GM19397 (cell line): ENCODE measurements around the gene CEP295NL.
"Not testable (repeated sequence)": the region's sequence is repeated elsewhere in the genome, so short reads cannot be mapped to it uniquely, and the experiment has no call there.

Experiments used
- ATAC-seq: cut with Tn5 transposase; IDR thresholded peaks from one replicate; pipeline ENCODE4 v1.9.1; 2021; ENCODE audit warnings: mild to moderate bottlenecking, moderate library complexity; ENCODE audit not compliant: unreplicated experiment

CEP295NL gene

DNA sequence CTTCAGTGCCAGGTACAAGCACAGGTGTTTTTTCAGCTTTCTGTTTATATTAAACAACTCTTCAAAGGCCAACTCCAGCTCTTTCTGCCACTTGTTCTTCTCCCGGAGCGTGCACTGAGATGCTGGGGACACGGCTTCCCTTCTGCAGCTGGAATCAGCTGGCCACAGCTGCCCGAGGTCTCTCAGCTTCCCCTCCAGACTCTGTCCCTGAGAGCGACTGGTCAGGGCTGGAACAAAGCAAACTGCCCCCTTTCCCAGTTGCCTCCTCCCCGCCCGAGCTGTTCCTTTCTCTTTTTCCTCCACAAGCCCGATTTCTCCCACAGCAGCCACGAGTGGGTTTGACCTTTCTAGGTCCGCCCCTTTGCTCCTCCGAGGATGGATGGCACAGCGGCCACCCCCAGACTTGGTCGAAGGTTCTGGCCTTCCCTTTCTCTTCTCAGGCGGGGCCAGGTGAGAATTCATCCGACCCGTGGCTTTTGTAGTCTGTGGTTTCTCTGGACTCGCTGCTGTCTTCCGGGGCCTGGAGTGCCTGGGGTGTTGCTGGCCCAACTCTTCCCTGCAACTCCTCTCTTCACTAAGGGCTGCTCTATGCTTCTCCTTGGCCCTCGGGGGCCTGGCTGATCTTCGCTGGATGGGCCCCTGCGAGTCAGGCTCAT, 11.5 kb downstream of the CEP295NL start:
- ATAC-seq: no peak

DNA sequence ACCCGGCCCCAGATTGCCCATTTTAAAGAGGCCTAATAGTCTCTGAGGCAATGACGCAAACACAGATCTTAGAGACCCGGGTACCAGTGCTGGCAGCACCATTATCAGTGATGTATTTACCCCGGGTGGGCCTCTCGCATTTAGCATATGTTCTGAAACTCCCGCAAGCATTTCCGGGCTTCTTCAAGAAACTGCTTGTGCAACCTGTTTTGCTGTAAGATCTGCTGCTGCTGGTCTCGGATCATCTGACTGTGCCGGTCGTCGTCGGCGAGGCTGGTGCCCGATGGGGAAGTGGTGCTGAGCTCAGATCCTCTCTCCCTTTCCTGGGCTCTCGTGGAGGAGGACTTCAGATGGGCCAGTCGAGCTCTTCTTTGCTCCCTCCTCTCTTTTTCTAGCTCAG, 12.5 kb downstream of the CEP295NL start:
- ATAC-seq: peak; percentile 56

DNA sequence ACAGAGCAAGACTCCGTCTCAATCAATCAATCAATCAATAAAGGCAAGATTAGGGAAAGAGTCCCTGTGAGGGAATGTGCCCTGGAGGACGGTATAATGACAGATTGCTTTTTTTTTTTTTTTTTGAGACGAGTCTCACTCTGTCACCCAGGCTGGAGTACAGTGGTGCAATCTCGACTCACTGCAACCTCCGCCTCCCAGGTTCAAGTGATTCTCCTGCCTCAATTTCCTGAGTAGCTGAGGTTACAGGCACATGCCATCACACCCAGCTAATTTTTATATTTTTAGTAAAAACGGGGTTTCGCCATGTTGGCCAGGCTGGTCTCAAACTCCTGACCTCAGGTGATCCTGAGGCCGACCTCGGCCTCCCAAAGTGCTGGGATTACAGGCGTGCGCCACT, 12.9 kb downstream of the CEP295NL start:
- ATAC-seq: not testable (repeated sequence)

DNA sequence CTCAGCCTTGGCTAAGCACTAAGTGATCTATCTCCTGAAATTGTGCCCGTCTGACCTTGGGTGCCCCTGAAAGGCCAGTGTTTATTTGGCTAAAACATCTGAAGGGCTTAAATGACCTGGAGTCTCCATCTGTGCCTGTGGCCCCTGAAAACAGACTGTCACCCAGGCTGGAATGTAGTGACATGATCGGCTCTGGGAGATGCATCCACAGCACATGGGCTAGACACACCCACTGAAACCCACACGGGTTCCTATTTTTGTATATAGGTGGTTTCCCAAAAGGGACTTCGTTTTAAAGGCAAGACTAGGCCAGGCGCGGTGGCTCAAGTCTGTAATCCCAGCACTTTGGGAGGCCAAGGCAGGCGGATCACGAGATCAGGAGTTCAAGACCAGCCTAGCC, 13.5 kb downstream of the CEP295NL start:
- no peak for ATAC-seq

DNA sequence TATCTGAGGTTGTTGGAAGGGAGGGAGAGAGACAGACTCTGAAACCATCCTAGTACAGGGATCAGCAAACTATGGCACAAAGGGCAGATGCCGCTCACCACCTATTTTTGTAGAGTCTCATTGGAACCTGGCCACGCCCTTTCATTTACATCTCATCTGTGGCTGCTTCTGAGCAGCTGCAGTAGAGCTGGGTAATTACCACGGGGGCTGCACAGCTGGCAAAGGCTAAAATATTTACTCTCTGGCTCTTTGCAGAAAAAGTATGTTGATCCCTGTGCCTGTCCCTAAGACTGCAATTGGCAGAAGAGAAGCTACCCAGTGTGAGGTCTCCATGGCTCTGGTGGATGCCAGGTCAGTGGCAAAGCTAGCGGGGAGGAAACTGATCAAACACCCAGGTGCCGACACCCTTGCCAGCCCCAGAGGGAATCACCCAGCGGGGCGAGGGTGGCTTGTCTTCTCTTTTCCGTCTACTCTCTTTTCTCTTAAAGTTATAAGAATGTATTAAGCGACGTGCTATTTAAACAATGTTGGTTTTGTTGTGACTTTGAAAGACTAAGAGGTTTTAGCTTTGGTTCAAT, 14.0 kb downstream of the CEP295NL start:
- ATAC-seq: no peak

DNA sequence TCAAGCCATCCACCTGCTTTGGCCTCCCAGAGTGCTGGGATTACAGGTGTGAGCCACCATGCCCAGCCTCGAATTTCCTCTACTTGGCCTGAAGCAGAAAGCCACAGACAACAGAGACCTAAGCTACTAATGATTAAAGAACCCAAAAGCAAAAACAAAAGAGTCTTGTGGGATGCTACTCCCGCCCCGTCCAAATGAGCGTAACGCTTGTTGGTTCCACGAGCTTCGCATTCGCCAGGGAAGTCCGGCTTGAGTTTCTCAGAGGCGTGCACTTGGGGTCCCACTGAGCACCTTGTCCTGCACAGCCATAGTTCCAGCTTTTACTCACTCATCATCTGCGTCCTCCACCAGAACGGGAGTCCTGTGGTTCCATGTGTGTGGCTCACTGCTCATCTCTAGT, 16.0 kb downstream of the CEP295NL start:
- ATAC-seq: no peak

DNA sequence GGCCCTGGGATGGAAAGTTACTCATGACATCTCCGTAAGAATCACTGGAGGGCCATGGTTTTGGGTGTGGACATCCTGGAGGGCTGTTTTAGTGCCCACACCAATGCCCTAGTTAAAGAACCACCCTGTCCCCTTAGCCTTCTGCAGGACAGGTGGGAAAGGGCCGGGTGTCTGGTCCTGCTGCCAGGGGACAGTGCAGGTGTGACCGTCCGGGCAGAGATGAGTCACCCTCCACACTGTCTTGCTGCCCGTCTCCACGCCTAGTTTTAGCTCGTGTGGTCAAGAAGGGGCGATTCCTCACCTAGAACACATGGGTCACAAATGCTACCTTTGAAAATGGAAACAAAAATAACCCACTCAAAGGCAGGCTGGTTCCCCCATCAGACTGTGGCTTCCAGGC, 17.0 kb downstream of the CEP295NL start:
- ATAC-seq: no peak

DNA sequence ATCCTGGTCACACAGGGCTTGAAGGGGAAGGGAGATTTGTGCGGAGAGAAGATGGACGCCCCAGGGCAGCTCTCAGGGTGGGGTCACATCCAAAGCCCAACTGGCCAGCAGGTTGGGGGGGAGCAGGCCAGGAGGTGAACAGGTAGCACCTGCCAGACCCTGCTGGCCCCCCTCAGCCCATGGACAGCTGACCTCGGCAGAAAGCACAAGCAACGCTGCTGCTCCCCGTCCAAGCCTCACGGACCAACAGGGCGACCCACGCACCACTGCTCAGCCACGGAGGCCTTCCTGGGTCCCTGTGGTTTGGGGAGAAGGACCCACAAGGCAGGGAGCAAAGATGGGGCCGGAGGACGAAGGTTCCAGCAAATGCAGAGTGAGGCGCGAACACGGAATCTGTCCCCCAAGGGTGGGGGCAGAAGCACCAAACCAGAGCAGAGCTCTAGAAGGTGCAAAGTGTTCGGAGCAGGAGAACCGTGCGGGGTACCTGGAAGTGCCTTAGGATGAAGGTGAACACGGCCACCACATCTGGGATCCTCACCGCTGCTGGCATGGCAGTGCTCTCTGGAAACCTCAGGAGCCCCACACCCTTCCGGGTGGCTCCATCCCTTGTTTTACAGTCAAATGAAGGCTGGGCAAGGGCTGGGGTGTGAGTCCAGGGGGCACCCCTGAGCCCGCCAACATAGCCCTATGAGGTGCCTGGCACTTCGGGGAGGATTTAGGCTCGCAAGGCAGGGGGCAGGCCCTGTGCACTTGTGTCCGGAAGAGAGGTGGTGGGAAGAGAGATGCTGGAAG, 17.9 kb downstream of the CEP295NL start:
- no peak for ATAC-seq

DNA sequence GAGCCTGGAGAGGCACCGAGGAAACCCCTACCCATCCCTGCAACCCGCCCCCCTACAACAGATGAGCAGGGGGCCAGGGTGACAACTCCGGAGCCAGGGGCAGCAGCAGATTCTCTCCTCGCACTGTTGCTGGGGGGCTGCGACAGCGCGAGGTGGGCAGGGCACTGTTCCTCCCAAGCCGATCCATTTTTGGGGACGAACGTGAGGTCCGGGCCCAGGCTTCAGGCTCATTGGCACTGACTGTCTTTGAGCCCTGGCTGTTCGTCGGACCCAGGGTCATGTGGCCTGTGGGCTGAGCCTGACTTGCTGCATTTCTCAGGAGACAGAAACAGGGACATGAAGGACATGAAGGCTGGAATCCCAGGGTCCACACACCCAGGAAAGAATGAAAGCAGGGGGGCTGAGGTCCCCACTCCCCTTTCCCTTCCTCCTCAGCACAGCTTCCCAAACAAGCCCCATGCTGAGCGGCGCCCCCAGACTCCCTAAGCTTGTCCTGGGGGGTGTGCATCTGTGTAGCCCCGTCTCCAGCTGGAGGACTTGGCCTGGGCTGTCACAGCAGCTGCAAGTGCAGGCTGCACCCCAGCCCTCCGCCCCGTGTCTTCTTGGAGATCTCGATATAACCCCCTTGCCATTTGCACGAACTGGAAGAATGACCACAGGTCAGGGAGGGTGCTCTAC, 18.7 kb downstream of the CEP295NL start:
- no peak for ATAC-seq

DNA sequence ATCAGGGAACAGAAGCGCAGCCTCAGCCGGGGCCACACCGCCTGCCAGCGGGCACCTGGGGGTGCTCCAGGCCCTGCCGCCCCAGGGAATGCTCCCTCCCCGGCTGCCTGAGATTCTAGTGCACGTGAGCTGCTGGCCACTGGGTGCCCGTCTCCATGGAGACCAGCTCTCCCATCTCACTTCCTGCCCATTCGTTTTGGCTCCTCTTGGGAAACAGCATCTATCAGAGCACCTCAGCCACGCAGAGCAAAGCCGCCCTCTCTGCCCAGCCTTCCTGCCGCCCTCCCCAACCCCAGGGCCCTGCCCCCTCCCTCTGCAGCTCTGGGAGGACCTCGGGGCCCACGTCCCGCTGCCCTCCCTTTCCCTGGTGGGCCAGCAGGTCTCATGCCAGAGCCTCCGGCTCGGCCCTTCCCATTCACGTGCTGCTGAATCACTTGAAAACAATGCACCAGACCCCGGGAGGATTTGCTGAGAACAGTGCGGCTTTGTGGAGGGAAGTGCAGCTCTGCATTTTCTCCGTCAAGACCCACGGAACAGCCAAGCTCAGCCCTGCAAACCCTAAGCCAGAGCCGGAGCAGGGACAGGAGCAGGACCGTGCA, 19.4 kb downstream of the CEP295NL start:
- no peak for ATAC-seq

DNA sequence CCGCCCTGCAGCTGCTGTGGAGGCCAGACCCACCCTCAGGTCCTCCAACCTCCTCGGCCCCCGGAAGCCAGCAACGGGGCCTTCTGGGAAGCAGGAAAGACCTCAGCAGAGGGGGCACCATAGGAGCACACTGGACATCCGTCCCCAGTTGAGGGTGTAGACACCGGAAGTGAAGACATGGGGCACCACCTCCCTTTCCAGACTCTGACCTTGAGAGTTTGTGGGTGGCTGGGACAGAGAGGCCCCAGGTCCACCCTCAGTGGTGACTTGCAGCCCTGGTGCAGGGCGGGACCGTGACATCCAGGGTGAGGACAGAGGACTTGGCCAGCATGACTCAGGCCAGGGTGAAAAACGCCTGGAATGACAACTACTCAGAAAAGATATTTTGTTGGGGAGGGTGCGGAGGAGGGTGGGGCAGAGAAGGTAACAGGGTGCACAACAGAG, 19.9 kb downstream of the CEP295NL start:
- no peak for ATAC-seq

DNA sequence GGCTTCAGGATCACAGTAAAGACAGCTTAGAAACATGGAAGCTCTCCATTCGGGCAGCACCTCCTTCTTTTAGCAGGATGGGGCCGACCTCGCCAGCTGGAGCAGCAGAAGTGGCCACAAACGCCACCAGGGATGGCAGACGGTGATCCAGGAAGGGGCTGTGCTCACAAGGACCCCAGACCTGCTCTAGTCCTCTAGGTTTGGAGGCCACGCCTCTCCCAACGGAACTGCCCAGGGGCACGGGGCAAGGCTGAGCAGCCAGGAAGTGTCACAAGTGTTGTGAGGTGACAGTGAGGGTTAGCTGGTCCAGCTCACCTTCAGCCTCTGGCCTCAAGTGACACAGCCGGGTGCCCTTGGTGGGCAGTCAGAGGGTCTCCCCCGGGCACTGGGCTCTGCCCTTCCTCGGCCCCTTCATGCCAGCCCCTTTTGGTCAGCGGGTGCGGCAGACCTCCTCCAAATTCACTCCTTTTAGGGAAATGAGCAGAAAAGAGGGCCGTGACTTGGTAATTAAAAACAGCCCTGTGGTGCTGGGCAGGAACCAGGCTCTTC, 20.4 kb downstream of the CEP295NL start:
- no peak for ATAC-seq

DNA sequence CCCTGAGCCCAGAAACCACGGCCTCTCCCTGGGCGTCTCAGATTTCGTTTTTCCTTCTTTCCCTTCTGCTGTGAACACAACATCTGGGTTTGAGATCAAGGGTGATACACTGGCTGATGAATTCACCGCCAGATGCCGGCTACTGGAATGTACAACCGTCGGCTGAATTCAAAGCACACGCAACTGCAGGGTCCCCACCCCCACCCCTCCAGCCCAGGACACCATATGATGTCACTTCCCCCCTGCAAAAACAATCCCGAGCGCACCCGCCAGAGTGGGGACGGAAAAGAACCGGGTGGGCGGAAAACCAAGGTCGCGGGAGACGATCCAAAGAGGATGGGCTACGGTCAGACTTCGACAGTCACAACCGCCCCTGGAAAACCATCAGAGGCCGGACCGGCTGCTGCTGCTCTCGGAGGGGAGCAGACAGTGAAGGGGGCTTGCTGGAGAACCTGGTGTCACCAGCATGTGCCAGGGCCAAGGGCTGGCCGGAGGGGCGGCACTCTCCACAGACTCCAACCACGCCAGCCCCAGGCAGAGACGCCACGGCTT, 23.3 kb downstream of the CEP295NL start:
- no peak for ATAC-seq

DNA sequence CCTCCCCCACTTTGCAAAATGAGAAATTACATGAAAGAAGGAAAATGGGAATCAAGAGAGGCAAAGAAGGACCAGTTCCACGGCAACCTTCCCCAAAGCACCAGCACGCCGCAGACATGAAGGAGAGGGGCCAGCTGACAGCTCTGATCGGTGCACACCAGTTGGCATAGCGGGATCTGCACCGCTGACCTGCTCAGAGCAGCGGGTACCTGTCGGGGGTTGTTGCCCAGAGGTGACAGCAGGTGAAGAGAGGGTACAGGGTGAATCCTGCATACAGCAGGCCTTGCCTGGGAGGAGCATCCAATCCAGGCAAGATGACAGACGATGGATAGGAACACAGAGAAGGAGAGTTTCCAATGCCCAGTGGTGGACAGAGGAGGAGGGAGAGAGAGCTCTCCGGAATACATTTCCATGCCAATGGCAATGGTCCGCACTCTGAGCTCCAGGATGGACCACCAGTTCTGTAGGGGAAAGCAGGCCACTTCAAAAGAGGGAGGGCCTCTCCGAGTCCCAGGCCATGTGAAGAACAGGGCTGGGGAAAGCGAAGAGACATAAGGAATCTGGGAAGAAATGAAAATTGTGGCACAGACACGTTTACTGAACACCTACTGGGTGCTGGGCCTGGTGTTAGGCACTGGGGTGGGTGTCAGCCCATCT, 24.0 kb downstream of the CEP295NL start:
- no peak for ATAC-seq

DNA sequence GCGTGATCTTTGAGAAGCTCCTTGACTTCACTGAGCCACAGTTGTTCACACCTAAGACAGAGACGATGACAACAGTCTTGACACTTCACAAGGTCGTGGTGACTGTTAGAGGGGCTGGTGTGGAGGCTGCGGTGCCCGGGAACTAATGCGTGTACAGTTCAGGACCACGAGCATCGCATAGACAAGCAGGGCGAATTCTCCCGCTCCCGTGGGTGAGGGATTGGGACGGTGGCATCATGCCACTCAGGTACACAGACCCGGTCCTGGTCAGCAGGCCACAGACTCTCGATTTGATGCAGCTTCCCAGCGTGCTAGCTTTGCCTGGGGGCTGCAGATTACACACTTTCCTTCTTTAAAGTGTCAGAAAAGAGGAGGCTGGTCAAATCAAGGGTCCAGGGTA, 24.7 kb downstream of the CEP295NL start:
- no peak for ATAC-seq

DNA sequence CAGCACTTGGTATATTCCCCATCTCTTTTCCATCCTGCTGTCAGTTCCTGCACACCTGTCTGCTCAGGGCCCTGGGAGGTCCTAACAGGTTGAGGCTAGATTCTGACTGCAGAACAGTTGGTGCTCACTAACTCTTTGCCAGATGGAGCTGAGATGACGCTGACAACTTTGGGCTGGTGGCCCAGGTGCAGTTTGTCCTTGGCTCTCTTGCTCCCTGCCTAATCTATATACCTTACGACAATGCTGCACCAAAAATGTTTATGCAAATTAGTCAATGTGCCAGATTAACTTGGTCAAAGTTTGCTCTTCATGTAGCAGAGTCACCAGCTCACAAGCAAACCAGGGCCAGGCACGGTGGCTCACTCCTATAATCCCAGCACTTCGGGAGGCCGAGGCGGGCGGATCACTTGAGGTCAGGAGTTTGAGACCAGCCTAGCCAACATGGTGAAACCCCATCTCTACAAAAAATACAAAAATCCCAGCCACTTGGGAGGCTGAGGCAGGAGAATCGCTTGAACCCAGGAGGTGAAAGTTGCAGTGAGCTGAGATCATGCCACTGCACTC, 26.0 kb downstream of the CEP295NL start:
- not testable (repeated sequence) for ATAC-seq

DNA sequence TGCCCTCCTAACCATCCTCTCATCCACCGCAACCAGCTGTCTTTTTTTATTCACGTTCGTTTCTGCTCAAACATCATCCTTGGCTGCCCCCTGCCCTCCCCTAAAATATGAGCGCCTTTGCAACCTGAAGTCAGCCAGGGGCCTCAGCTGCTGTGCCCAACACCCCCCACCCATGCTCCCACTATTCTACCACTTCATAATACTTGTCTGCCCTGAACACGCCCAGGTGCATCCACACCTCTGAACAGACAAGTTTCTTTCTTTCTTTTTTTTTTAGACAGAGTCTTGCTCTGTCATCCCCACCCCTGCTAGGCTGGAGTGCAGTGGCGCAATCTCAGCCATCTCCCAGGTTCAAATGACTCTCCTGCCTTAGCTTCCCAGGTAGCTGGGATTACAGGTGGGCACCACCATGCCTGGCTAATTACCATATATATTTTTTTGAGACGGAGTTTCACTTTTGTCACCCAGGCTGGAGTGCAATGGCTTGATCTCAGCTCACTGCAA, 26.9 kb downstream of the CEP295NL start:
- no peak for ATAC-seq

DNA sequence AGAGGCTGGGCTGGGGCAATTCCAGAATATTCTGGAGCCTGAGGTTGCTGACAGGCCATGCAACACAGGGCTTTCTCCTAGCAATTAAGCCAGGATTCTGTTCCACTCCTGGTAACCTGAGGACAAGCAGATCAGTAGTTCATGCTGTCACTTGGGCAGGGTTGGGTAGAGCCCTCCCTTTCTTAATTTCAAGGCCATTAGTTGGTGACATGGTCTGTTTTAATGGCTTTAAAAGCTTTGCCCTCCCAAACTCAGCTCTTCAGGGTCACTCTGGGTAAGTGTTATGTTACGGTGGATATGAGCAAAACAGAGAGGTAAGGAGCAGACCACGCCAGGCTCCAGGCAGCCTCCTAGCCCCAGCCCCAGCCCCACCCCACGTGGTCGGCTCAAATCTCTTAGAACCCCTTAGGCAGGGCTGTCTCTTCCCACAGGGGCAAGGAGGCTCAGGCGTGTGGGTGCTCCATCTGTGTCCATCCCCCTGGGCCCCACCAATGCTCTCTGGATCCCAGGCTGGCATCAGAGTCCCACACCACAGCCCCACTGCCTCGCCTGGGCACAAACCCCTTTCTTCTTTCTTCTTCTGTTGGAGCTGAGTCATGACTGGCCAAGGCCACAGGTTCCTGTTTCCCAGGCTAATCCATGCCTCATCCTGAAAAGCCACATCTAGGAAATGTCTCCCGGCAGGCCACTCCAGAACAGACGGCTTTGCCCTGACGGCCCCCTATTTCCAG, 27.5 kb downstream of the CEP295NL start:
- ATAC-seq: no peak
